Suprapubic skin (tissue), 4 donors: ENCODE measurements around the gene NQO2. TPM values are rescaled to one million over a fixed set of nuclear protein-coding genes. Genes with fewer than 3 reads are reported as not detected.

ENCODE experiments used
- DNase-seq, 2 donors: peaks; one replicate each; pipeline ENCODE4 v3.0.0-alpha.2; 2019; ENCODE audit warnings: low spot score in 2 of 2
- H3K27ac ChIP-seq: fragments of 200-600 bp; sonication (generic); one replicate; pipeline ENCODE4 v1.5.1; 2019
- H3K27me3 ChIP-seq: fragments of 200-600 bp; sonication (generic); one replicate; pipeline ENCODE4 v1.5.1; 2019
- H3K36me3 ChIP-seq: fragments of 200-600 bp; sonication (generic); one replicate; pipeline ENCODE4 v1.5.1; 2019
- H3K4me1 ChIP-seq: fragments of 200-600 bp; sonication (generic); one replicate; pipeline ENCODE4 v1.5.1; 2019
- H3K4me3 ChIP-seq: fragments of 200-600 bp; sonication (generic); one replicate; pipeline ENCODE4 v1.5.1; 2019; ENCODE audit warnings: mild to moderate bottlenecking
- H3K9me3 ChIP-seq: fragments of 200-600 bp; sonication (generic); one replicate; pipeline ENCODE4 v1.5.1; 2019
- EP300 ChIP-seq: sonication (generic); formaldehyde crosslinking; IDR thresholded peaks from one replicate; pipeline ENCODE4 v1.6.1; 2017; ENCODE audit warnings: antibody characterized with exemption
- POLR2A ChIP-seq, 2 donors: fragments of 450-650 bp; IDR thresholded peaks; one replicate each; pipeline ENCODE4 v1.6.1; 2017; ENCODE audit warnings: antibody characterized with exemption in 2 of 2, mild to moderate bottlenecking in 2 of 2, moderate library complexity in 2 of 2
- POLR2AphosphoS5 ChIP-seq, 3 donors: sonication (generic); formaldehyde crosslinking; IDR thresholded peaks; one replicate each; pipeline ENCODE4 v1.6.1; 2017; ENCODE audit warnings: antibody characterized with exemption in 3 of 3
- WGBS: methylation state at CpG from one replicate; pipeline ENCODE4 v1.1.5; 2018; 5-methylcytosine and 5-hydroxymethylcytosine counted together
- total RNA-seq, 4 donors: library from RNA; depleted of rRNA; stranded (reverse); fragments of >200 nt; gene quantifications; one replicate each; pipeline ENCODE4 v1.1.0, GENCODE V29; 2016
- TF ChIP-seq, protein P1 (sequence below), 2 donors: fragments of 200-600 bp in 1 of 2; fragments of 450-650 bp in 1 of 2; sonication (generic) in 1 of 2; IDR thresholded peaks; one replicate each; pipeline ENCODE4 v1.5.1; 2016 to 2019; ENCODE audit warnings: antibody characterized with exemption in 2 of 2, mild to moderate bottlenecking in 1 of 2, moderate library complexity in 1 of 2

Gene NQO2
- total RNA-seq, 4 donors from 2014 or later = 22.8 to 40.4 (median 38.3) TPM

DNA sequence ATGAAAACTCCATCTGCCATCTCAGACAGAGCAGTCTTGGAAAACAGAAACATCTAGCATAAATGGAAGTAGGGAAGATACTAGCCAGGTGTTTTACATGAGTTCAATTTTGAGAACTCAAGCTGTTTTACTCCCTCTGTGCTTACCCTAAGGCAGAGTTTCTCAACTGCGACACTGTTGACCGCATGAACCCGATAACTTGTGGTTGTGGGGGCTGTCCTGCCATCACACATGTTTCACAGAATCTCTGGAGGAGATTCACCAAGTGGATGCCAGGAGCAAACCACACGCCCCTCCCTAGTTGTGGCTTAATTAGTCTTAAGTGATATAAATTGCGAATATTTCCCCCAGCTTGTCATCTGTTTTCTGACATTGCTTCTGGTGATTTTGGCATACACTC, 26.0 kb upstream of the NQO2 start:
- Histone ChIP-seq H3K36me3 (no peaks in the 10 kb centered on the region), H3K27ac (no peak overlapping the region)

DNA sequence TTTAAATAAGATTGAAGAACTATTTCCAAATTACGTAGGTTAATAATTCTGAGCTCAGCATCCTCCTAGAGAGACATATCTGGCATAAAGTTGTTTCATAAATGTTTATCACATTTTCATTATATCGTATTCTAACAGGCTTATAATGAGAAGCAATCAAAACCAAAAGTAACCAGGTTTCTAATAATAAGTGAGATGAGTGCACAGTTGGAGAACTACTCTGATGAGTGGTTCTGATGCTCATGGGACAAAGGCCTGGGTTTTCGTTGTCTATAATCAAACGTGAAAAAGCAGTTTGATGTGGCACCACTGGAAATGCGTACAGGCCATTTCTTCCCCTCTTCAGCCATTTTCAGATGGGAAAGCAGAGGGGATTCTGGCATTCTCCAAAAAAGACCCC, 23.6 kb upstream of the NQO2 start:
- Histone ChIP-seq H3K27ac (no peak overlapping the region), H3K4me3 (no peak overlapping the region), H3K36me3 (no peaks in the 10 kb centered on the region), H3K27me3 (no peaks in the 10 kb centered on the region), H3K9me3 (no peaks in the 10 kb centered on the region), H3K4me1 (peaks cover 19% of the 10 kb centered on the region)
- no peak for TF ChIP-seq POLR2A (IDR thresholded peaks at IDR 0.05)
- TF ChIP-seq, protein P1, sequence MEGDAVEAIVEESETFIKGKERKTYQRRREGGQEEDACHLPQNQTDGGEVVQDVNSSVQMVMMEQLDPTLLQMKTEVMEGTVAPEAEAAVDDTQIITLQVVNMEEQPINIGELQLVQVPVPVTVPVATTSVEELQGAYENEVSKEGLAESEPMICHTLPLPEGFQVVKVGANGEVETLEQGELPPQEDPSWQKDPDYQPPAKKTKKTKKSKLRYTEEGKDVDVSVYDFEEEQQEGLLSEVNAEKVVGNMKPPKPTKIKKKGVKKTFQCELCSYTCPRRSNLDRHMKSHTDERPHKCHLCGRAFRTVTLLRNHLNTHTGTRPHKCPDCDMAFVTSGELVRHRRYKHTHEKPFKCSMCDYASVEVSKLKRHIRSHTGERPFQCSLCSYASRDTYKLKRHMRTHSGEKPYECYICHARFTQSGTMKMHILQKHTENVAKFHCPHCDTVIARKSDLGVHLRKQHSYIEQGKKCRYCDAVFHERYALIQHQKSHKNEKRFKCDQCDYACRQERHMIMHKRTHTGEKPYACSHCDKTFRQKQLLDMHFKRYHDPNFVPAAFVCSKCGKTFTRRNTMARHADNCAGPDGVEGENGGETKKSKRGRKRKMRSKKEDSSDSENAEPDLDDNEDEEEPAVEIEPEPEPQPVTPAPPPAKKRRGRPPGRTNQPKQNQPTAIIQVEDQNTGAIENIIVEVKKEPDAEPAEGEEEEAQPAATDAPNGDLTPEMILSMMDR (IDR thresholded peaks at IDR 0.05) = no peak
- no peak for TF ChIP-seq EP300
- TF ChIP-seq POLR2AphosphoS5 (IDR thresholded peaks at IDR 0.05) = no peak
- DNase-seq = no peak
- 93% methylated on average over 5 of the region's 5 CpGs for WGBS

More for the DNA sequence above, 26.0 kb upstream of the NQO2 start:
- 51% methylated on average over 5 of the region's 5 CpGs for WGBS
- Histone ChIP-seq H3K9me3 (no peaks in the 10 kb centered on the region), H3K4me3 (no peak overlapping the region), H3K27me3 (no peaks in the 10 kb centered on the region), H3K4me1 (peaks cover 10% of the 10 kb centered on the region)
- no peak for DNase-seq
- TF ChIP-seq EP300 = no peak
- no peak for TF ChIP-seq POLR2A (IDR thresholded peaks at IDR 0.05)
- no peak for TF ChIP-seq POLR2AphosphoS5 (IDR thresholded peaks at IDR 0.05)
- TF ChIP-seq, protein P1 (IDR thresholded peaks at IDR 0.05) = no peak

- Histone ChIP-seq H3K9me3 (no peaks in the 10 kb centered on the region), H3K4me3 (no peak overlapping the region), H3K36me3 (no peaks in the 10 kb centered on the region), H3K27me3 (no peaks in the 10 kb centered on the region), H3K27ac (no peak overlapping the region), H3K4me1 (peaks cover 24% of the 10 kb centered on the region)
- TF ChIP-seq, protein P1 (IDR thresholded peaks at IDR 0.05) = no peak
- TF ChIP-seq EP300 = no peak
- TF ChIP-seq POLR2A (IDR thresholded peaks at IDR 0.05) = no peak
- no peak for TF ChIP-seq POLR2AphosphoS5 (IDR thresholded peaks at IDR 0.05)
- no peak for DNase-seq
- WGBS = 81% methylated on average over 7 of the region's 7 CpGs
Measured at GRCh38 chr6:2976571-2977085, 23.1 kb upstream of the NQO2 start.

DNA sequence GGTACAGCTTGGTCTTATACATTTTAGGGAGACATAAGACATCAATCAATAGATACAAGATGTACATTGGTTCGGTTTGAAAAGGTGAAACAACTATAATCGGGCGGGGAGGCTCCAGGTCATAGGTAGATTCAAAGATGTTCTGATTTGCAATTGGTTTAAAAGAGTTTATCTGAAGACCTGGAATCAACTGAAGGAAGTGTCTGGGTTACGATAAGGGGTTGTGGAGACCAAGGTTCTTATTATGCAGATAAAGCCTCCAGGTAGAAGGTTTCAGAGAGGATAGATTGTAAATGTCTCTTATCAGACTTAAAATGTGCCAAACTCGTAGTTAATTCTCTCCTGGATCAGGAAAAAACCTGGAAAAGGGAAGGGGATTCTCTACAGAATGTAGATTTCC, 22.4 kb upstream of the NQO2 start:
- Histone ChIP-seq H3K36me3 (no peaks in the 10 kb centered on the region), H3K9me3 (no peaks in the 10 kb centered on the region), H3K27me3 (no peaks in the 10 kb centered on the region), H3K27ac (no peak overlapping the region), H3K4me1 (peaks cover 26% of the 10 kb centered on the region), H3K4me3 (no peak overlapping the region)
- WGBS = 85% methylated on average over 5 of the region's 5 CpGs
- DNase-seq = no peak
- TF ChIP-seq POLR2A (IDR thresholded peaks at IDR 0.05) = no peak
- TF ChIP-seq EP300 = no peak
- TF ChIP-seq POLR2AphosphoS5 (IDR thresholded peaks at IDR 0.05) = no peak
- TF ChIP-seq, protein P1 (IDR thresholded peaks at IDR 0.05) = no peak

GRCh38 chr6:2977799-2978590, 21.7 kb upstream of the NQO2 start:
- no peak for TF ChIP-seq POLR2AphosphoS5 (IDR thresholded peaks at IDR 0.05)
- no peak for TF ChIP-seq POLR2A (IDR thresholded peaks at IDR 0.05)
- TF ChIP-seq EP300 = no peak
- TF ChIP-seq, protein P1 (IDR thresholded peaks at IDR 0.05) = no peak
- 88% methylated on average over 3 of the region's 3 CpGs for WGBS
- Histone ChIP-seq H3K9me3 (no peaks in the 10 kb centered on the region), H3K4me3 (no peak overlapping the region), H3K36me3 (no peaks in the 10 kb centered on the region), H3K27me3 (no peaks in the 10 kb centered on the region), H3K27ac (no peak overlapping the region), H3K4me1 (peaks cover 31% of the 10 kb centered on the region)
- no peak for DNase-seq
